Dedifferentiated amniotic fluid mesenchymal stem cell (primary cell): ENCODE measurements around the gene VPS4B.
A peak's percentile ranks its signal among the peaks of the same experiment; 100 is the strongest.
"Not testable (repeated sequence)": the region's sequence is repeated elsewhere in the genome, so short reads cannot be mapped to it uniquely, and the experiment has no call there.

Experiments
- DNase-seq: peaks from one replicate; pipeline ENCODE4 v3.0.0-alpha.2; 2016; ENCODE audit errors: extremely low spot score

VPS4B gene

GRCh38 chr18:63367053-63367953 is 55.0 kb downstream of the VPS4B start, which contains the start of gene KDSR:
Gene KDSR, minus strand, starts transcription at chr18:63367206. Its CDS starts 88 bp downstream, at chr18:63367118.
- peak; percentile 99 for DNase-seq

GRCh38 chr18:63366213-63367052 is 55.8 kb downstream of the VPS4B start:
- peak; percentile 49 for DNase-seq

GRCh38 chr18:63365876-63366212 is 56.4 kb downstream of the VPS4B start:
- no peak for DNase-seq

- no peak for DNase-seq
These were observed 58.3 kb downstream of the VPS4B start for GRCh38 chr18:63363951-63364350.

GRCh38 chr18:63363420-63363819 is 58.9 kb downstream of the VPS4B start:
- DNase-seq, result not testable (repeated sequence)

- no peak for DNase-seq
These were observed 65.9 kb downstream of the VPS4B start for GRCh38 chr18:63356272-63356896.

GRCh38 chr18:63350230-63350629 is 72.0 kb downstream of the VPS4B start:
- no peak for DNase-seq

GRCh38 chr18:63348508-63349136 is 73.7 kb downstream of the VPS4B start:
- DNase-seq, result no peak

GRCh38 chr18:63346480-63347183 is 75.6 kb downstream of the VPS4B start:
- DNase-seq, result no peak

GRCh38 chr18:63346031-63346430 is 76.2 kb downstream of the VPS4B start:
- no peak for DNase-seq

GRCh38 chr18:63344918-63345317 is 77.4 kb downstream of the VPS4B start:
- DNase-seq, result no peak

- no peak for DNase-seq
These were observed 78.0 kb downstream of the VPS4B start for GRCh38 chr18:63344263-63344662.

- DNase-seq, result no peak
These were observed 80.1 kb downstream of the VPS4B start for GRCh38 chr18:63342206-63342605.

GRCh38 chr18:63339920-63340484 is 82.3 kb downstream of the VPS4B start:
- peak; percentile 32 for DNase-seq
